Sciatic nerve (tissue), 2 donors: ENCODE results near the gene ABHD18. TPM values are rescaled to one million over a fixed set of nuclear protein-coding genes. Genes with fewer than 3 reads are reported as not detected.
"Not testable (repeated sequence)": the region's sequence is repeated elsewhere in the genome, so short reads cannot be mapped to it uniquely, and the experiment has no call there.

ENCODE experiments used
- ATAC-seq: fragments of 200-7000 bp; cut with Tn5 transposase; one replicate; pipeline ENCODE4 v1.9.1; 2020; ENCODE audit warnings: mild to moderate bottlenecking, moderate library complexity
- DNase-seq: peaks from one replicate; pipeline ENCODE4 v3.0.0-alpha.2; 2020; ENCODE audit warnings: low spot score
- intact Hi-C: fragments of 100-400 bp; cut with DNase I; formaldehyde crosslinking; loops from one replicate; pipeline ENCODE4 v1.14.2; 2022
- total RNA-seq: library from RNA; stranded (reverse); fragmentation: NEBNext Ultra II Directional; extraction: Animal tissue kit (Norgen Biotek cat#: 25700); gene quantifications from one replicate; pipeline ENCODE4 v1.2.1, GENCODE V29; 2021
- donor health status: DM: no; HTN: no; CAD: no.
- donor health status: DM: no; HTN: no; CAD: no.

ABHD18 gene
- total RNA-seq, 1 donor from 2014 or later = 14.2 TPM

GRCh38 chr4:128060121-128060698, 95.0 kb downstream of the ABHD18 start:
- intact Hi-C loops = no loop called here
- DNase-seq (no peak), ATAC-seq (no peak)

DNA sequence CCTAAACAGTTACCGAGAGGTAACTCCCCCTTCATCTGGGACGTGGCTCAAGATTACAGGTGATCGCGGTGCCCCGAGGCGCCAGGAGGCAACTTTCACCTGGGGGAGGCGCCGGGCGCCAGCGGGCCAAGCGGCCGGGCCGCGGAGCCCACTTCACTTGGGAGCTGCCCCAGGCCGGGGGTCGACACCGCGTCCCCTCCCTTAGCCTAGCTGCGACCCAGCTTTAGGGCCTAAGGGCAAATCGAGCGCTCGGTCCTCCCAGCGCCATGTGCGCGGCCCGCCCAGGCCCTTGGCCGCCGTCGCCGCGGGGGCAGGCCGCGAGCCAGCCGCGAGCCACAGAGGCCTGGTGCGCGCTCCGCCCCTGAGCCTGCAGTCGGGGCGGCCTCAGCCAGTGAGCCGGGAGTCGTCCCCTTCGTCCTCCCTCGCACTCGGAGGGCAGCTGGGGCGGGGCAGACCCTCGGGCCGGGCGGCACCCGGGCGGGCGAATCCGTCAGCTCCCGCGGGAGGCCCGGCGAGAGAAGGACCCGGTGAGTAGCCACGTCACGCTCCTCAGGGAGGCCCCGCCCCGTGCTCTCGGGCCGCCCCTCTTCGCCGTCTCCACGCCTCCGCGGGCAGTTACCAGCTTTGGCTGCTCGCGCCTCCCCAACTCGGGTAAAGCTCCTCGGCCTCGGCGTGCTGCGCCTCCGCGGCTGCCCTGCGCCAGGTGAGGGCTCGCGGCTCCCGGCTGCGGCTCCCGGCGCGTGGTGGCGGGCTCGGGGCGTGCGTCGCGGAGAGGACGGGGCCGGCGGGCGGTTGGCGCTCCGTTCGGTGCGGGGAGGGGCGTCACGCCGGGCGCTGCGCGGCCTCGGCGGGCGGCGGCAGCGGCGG, 95.7 kb downstream of the ABHD18 start, which contains the start of gene LARP1B:
TSS of gene LARP1B (plus strand) at position 614 of the 867 bp plus-strand sequence. CDS start 13,640 bp downstream, outside the sequence.
- peak; percentile 98 for ATAC-seq
- DNase-seq = peak; percentile 97
- intact Hi-C loops = no loop called here

GRCh38 chr4:128061566-128062536, 96.6 kb downstream of the ABHD18 start:
- no peak for ATAC-seq
- intact Hi-C loops = no loop called here
- DNase-seq = peak; percentile 75

- intact Hi-C loops, ATAC-seq, DNase-seq: not testable (repeated sequence)
Measured at GRCh38 chr4:128066453-128066820, 101.2 kb downstream of the ABHD18 start.

GRCh38 chr4:128068918-128069317, 103.7 kb downstream of the ABHD18 start:
- no peak for DNase-seq
- intact Hi-C loops = no loop called here
- no peak for ATAC-seq

- intact Hi-C loops = no loop called here
- DNase-seq (no peak), ATAC-seq (no peak)
Measured at GRCh38 chr4:128076464-128076863, 111.3 kb downstream of the ABHD18 start.

Other genes with a start within 250 kb of the ABHD18 start
- not detected for gene SLC25A31, start 235.0 kb upstream of the ABHD18 start, total RNA-seq
- gene HSPA4L, start 183.1 kb upstream of the ABHD18 start, total RNA-seq = 12.6 TPM
- 1.7 TPM for gene PLK4, start 84.5 kb upstream of the ABHD18 start, total RNA-seq
- 37.5 TPM for gene MFSD8, start 233 bp upstream of the ABHD18 start, total RNA-seq
- gene LARP1B, start 95.9 kb downstream of the ABHD18 start, total RNA-seq = 28.0 TPM